WTC11 (cell line): ENCODE data around the gene UBL3.

Experiments
- CTCF ChIP-seq: fragments of 200-600 bp; IDR thresholded peaks from 2 replicates; pipeline ENCODE4 v1.8.0; 2022; ENCODE audit warnings: antibody characterized with exemption
- NFATC4 ChIP-seq: fragments of 250-450 bp; sonication (Bioruptor Pico); IDR thresholded peaks from 2 replicates; pipeline ENCODE4 v1.9.0; 2021; ENCODE audit warnings: mild to moderate bottlenecking
- STAT6 ChIP-seq: sonication (generic); formaldehyde crosslinking; conservative IDR thresholded peaks from 2 replicates; pipeline ENCODE4 v1.8.1; 2023; ENCODE audit warnings: mild to moderate bottlenecking, low read depth, missing genetic modification reagents, moderate library complexity
- ZBTB43 ChIP-seq: sonication (generic); formaldehyde crosslinking; IDR thresholded peaks from 2 replicates; pipeline ENCODE4 v1.8.1; 2023; ENCODE audit warnings: mild to moderate bottlenecking, missing genetic modification reagents
- ZSCAN18 ChIP-seq: fragments of 250-450 bp; sonication (Bioruptor Pico); IDR thresholded peaks from 2 replicates; pipeline ENCODE4 v2.1.2; 2022; ENCODE audit warnings: mild to moderate bottlenecking, moderate library complexity

GRCh38 chr13:29763436-29764180, 86.8 kb downstream of the UBL3 start:
- TF ChIP-seq CTCF = no peak
- no peak for TF ChIP-seq NFATC4 (CRISPR knock-in tag)
- TF ChIP-seq ZBTB43 (CRISPR knock-in tag) = no peak
- no peak for TF ChIP-seq ZSCAN18 (CRISPR knock-in tag)
- TF ChIP-seq STAT6 (CRISPR knock-in tag) = no peak
